GM12864 (cell line): ENCODE data around the gene OVOL1.

Experiments used
- DNase-seq: peaks from one replicate; pipeline ENCODE4 v3.0.0-alpha.2; 2011; ENCODE audit warnings: low read depth
- H3K4me3 ChIP-seq: 2 replicates; pipeline ENCODE4 v1.5.1; 2011; ENCODE audit warnings: mild to moderate bottlenecking, low read depth, low read length, control low read depth
- TF ChIP-seq, protein P1 (sequence below): IDR thresholded peaks from 2 replicates; pipeline ENCODE4 v1.5.1; 2011; ENCODE audit warnings: low read depth, mild to moderate bottlenecking, moderate library complexity, low read length, control low read depth, inconsistent platforms; ENCODE audit errors: missing control alignments

The OVOL1 gene

GRCh38 chr11:65834202-65834601 lies 47.3 kb downstream of the OVOL1 start:
- peak overlapping the region; percentile 33 for H3K4me3 ChIP-seq
- TF ChIP-seq, protein P1, sequence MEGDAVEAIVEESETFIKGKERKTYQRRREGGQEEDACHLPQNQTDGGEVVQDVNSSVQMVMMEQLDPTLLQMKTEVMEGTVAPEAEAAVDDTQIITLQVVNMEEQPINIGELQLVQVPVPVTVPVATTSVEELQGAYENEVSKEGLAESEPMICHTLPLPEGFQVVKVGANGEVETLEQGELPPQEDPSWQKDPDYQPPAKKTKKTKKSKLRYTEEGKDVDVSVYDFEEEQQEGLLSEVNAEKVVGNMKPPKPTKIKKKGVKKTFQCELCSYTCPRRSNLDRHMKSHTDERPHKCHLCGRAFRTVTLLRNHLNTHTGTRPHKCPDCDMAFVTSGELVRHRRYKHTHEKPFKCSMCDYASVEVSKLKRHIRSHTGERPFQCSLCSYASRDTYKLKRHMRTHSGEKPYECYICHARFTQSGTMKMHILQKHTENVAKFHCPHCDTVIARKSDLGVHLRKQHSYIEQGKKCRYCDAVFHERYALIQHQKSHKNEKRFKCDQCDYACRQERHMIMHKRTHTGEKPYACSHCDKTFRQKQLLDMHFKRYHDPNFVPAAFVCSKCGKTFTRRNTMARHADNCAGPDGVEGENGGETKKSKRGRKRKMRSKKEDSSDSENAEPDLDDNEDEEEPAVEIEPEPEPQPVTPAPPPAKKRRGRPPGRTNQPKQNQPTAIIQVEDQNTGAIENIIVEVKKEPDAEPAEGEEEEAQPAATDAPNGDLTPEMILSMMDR, result no peak
- no peak for DNase-seq

- TF ChIP-seq, protein P1, result no peak
- H3K4me3 ChIP-seq, result no peak overlapping the region
- no peak for DNase-seq
Observed at GRCh38 chr11:65842144-65842543, 55.3 kb downstream of the OVOL1 start.

DNA sequence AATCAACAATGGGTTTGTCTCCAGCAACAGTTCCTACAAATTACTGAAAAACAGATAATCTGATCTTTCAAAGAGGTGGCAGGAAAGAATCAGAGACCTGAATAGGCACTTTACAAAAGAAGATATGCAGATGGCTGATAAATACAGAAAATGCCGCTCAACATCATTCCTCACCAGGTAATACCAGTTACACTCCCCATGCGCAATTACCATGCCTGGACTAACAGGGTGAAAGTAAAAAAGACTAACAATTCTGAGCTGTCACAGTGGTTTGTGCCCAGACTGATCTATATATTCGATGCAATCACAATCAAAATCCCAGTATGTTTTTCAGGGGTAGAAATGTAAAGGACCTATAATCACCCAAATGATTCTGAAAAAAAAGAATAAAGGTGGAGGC lies 56.9 kb downstream of the OVOL1 start:
- no peak overlapping the region for H3K4me3 ChIP-seq
- no peak for DNase-seq
- TF ChIP-seq, protein P1, result no peak

DNA sequence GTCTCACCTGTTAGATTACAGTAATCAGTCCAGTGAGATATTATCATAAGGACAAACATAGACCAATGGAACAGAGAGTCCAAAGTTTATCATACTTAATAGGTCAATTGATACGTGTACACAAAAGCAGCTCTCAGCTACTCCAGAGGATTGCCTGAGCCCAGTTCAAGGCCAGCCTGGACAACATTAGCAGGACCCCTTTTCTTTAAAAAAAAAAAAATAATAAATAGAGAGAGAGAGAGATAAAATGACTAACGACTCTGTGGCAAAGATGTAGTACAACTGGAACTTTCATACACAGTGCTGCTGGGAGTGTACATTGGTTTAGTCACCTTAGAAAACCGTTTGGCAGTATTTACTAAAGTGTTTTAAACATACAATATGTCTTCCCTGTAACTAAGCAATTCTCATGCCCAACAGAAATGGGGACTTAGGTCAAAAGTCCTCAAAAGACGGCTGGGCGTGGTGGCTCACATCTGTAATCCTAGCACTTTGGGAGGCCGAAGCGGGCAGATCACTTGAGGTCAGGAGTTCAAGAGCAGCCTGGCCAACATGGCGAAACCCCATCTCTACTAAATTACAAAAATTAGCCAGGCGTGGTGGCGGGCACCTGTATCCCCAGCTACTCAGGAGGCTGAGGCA lies 57.5 kb downstream of the OVOL1 start:
- no peak for DNase-seq
- TF ChIP-seq, protein P1, result no peak
- no peak overlapping the region for H3K4me3 ChIP-seq
